ENCODE results near the gene RPE.

- TF ChIP-seq REST (IDR thresholded peaks at IDR 0.05; ENCODE audit: low read depth) (no peak), EP300 (IDR thresholded peaks at IDR 0.05; ENCODE audit: borderline replicate concordance) (no peak), TCF12 (IDR thresholded peaks at IDR 0.05; ENCODE audit: low read depth) (peak; percentile 43; the same call in 1 of the 2 replicates)
These were observed at the start of gene RPE for GRCh38 chr2:210002158-210003157.

Measured in Ishikawa (cell line).